Endothelial cell of umbilical vein (primary cell): ENCODE data around the gene KLF1. TPM values are rescaled to one million over a fixed set of nuclear protein-coding genes. Genes with fewer than 3 reads are reported as not detected.

Source experiments
- BruUV-seq: library from RNA; stranded (reverse); fragments of 400-500 nt; replicated peaks from 2 replicates; lab custom pipeline; 2021; lab: Mats Ljungman, UMichigan
- CTCF ChIA-PET: fragments of 300-600, 350-600 bp; sonication (Branson Sonifier 250); formaldehyde crosslinking; loops from one replicate; lab custom pipeline; 2021; ENCODE audit warnings: antibody characterized with exemption, inconsistent platforms; lab: Charles Lee
- POLR2A ChIA-PET: fragments of 300-600, 350-600 bp; sonication (Branson Sonifier 250); formaldehyde crosslinking; loops from one replicate; lab custom pipeline; 2021; ENCODE audit warnings: antibody characterized with exemption, inconsistent platforms; lab: Charles Lee
- DNase-seq: peaks from one replicate; pipeline ENCODE4 v3.0.0-alpha.2; 2011; ENCODE audit warnings: low read depth, low spot score
- FAIRE-seq: peaks from 2 replicates; lab custom pipeline; 2011; peaks lifted over from hg19 to GRCh38; lab: Jason Lieb, UNC
- H2AFZ ChIP-seq: 2 replicates; pipeline ENCODE4 v1.6.0; 2012; ENCODE audit warnings: low read depth, low read length, control low read depth, inconsistent platforms
- H3K27ac ChIP-seq: 2 replicates; pipeline ENCODE4 v1.5.1; 2011; ENCODE audit warnings: low read depth, mild to moderate bottlenecking, control low read depth, low read length, moderate library complexity; ENCODE audit not compliant: insufficient read depth
- H3K27me3 ChIP-seq, 2 experiments: 2 replicates each; pipeline versions ENCODE4 v1.6.0 to v1.6.1; 2011; ENCODE audit warnings: low read length in 2 of 2, mixed read lengths in 1 of 2; ENCODE audit not compliant: control insufficient read depth in 2 of 2, insufficient read depth in 2 of 2
- H3K36me3 ChIP-seq, 2 experiments: 2 replicates in 1 of 2; 3 replicates in 1 of 2; pipeline ENCODE4 v1.5.1; 2011; ENCODE audit warnings: low read length in 2 of 2, mild to moderate bottlenecking in 1 of 2, moderate library complexity in 1 of 2; ENCODE audit not compliant: control insufficient read depth in 2 of 2, insufficient read depth in 2 of 2; ENCODE audit errors: extremely low read depth in 1 of 2
- H3K4me1 ChIP-seq: 3 replicates; pipeline ENCODE4 v1.5.1; 2011; ENCODE audit warnings: mild to moderate bottlenecking, low read length; ENCODE audit not compliant: control insufficient read depth, insufficient read depth; ENCODE audit errors: extremely low read depth
- H3K4me2 ChIP-seq: 2 replicates; pipeline ENCODE4 v1.6.1; 2011; ENCODE audit warnings: low read length, control low read depth, mixed read lengths; ENCODE audit not compliant: insufficient read depth
- H3K4me3 ChIP-seq, 3 experiments: fragments of 200-600 bp in 1 of 3; sonication (generic), shearing (Covaris generic) in 1 of 3; replicated peaks in 1 of 3; 2 replicates each; pipeline ENCODE4 v1.5.1; 2011 to 2016; ENCODE audit warnings: control low read depth in 3 of 3, low read length in 3 of 3, mild to moderate bottlenecking in 2 of 3, inconsistent platforms in 1 of 3, low read depth in 1 of 3, moderate library complexity in 1 of 3; ENCODE audit not compliant: insufficient read depth in 1 of 3
- H3K79me2 ChIP-seq: 2 replicates; pipeline ENCODE4 v1.6.0; 2012; ENCODE audit warnings: low read length, inconsistent platforms; ENCODE audit not compliant: control insufficient read depth, insufficient read depth
- H3K9ac ChIP-seq: replicated peaks from 2 replicates; pipeline ENCODE3; 2011; ENCODE audit warnings: low read length, control low read depth; ENCODE audit not compliant: insufficient read depth; ENCODE audit errors: extremely low read depth
- H3K9me1 ChIP-seq: replicated peaks from 3 replicates; pipeline ENCODE4 v1.6.0; 2011; ENCODE audit warnings: mild to moderate bottlenecking, low read length; ENCODE audit not compliant: control insufficient read depth, insufficient read depth; ENCODE audit errors: extremely low read depth
- H3K9me3 ChIP-seq: replicated peaks from 2 replicates; pipeline ENCODE4 v1.5.1; 2012; ENCODE audit warnings: low read length, inconsistent platforms; ENCODE audit not compliant: control insufficient read depth, insufficient read depth
- H4K20me1 ChIP-seq: replicated peaks from 2 replicates; pipeline ENCODE3; 2011; ENCODE audit warnings: mild to moderate bottlenecking, low read length; ENCODE audit not compliant: control insufficient read depth, insufficient read depth; ENCODE audit errors: extremely low read depth
- CTCF ChIP-seq, 2 donors: IDR thresholded peaks; 1 replicate in 1 of 2; 2 replicates in 1 of 2; pipeline ENCODE4 v1.5.1; 2011; ENCODE audit warnings: low read length in 2 of 2, mild to moderate bottlenecking in 2 of 2, moderate library complexity in 2 of 2, control low read depth in 1 of 2, inconsistent platforms in 1 of 2, low read depth in 1 of 2; ENCODE audit not compliant: insufficient read depth in 1 of 2; ENCODE audit errors: extremely low read depth in 1 of 2
- EZH2 ChIP-seq: IDR thresholded peaks from 2 replicates; pipeline ENCODE4 v1.6.1; 2012; ENCODE audit warnings: borderline replicate concordance, low read depth, mild to moderate bottlenecking, moderate library complexity, low read length, inconsistent platforms; ENCODE audit not compliant: severe bottlenecking
- FOS ChIP-seq: IDR thresholded peaks from 2 replicates; pipeline ENCODE4 v1.6.1; 2011; ENCODE audit warnings: mild to moderate bottlenecking, low read length, moderate library complexity, borderline replicate concordance; ENCODE audit not compliant: insufficient read depth
- JUN ChIP-seq: IDR thresholded peaks from 2 replicates; pipeline ENCODE4 v1.6.1; 2011; ENCODE audit warnings: borderline replicate concordance, low read depth; ENCODE audit not compliant: insufficient read length, insufficient read depth
- MYC ChIP-seq: IDR thresholded peaks from one replicate; pipeline ENCODE4 v1.6.1; 2011; ENCODE audit warnings: mild to moderate bottlenecking, low read depth, low read length
- POLR2A ChIP-seq: IDR thresholded peaks from 2 replicates; pipeline ENCODE4 v1.6.1; 2012; ENCODE audit warnings: low read depth, mild to moderate bottlenecking, control low read depth, low read length
- POLR2AphosphoS5 ChIP-seq: IDR thresholded peaks from 2 replicates; pipeline ENCODE4 v1.6.1; 2012; ENCODE audit warnings: low read depth, mild to moderate bottlenecking, control low read depth, low read length, moderate library complexity; ENCODE audit not compliant: insufficient read depth
- dilution Hi-C: fragments of 300-500 bp; cut with MboI; formaldehyde crosslinking; loops from one replicate; pipeline ENCODE4 v1.15.0; 2019; ENCODE audit warnings: low sequenced_read_pairs; ENCODE audit not compliant: extremely low pct_ligation_motif_present
- intact Hi-C: fragments of 100-400 bp; cut with micrococcal nuclease; formaldehyde crosslinking; loops from one replicate; pipeline ENCODE4 v1.10.0; 2022
- polyA plus RNA-seq, 4 experiments: library from polyadenylated mRNA; depleted of rRNA in 3 of 4; stranded (reverse) in 3 of 4; unstranded in 1 of 4; fragments of >200 nt; gene quantifications; 2 replicates each; pipeline versions ENCODE4 v1.2.1 to v1.2.3, GENCODE V29; 2011 to 2012; ENCODE audit warnings: missing spikeins in 1 of 4
- total RNA-seq: library from RNA; stranded (reverse); gene quantifications from 2 replicates; pipeline ENCODE4 v1.2.3, GENCODE V29; 2021
- TF ChIP-seq, protein P1 (sequence below): IDR thresholded peaks from 2 replicates; pipeline ENCODE4 v1.6.1; 2011; ENCODE audit not compliant: insufficient read depth, insufficient read length

The KLF1 gene
- total and polyA plus RNA-seq, 2 donors (not counting 3 experiments of a cell fraction or from before 2014, with no cell fraction given) = not detected

- Histone ChIP-seq H3K27ac (no peak overlapping the region), H3K27me3 (no peaks in the 10 kb centered on the region), H3K9me3 (no peaks in the 10 kb centered on the region), H2AFZ (peak overlapping the region; percentile 96), H3K4me1 (peaks cover 2% of the 10 kb centered on the region), H3K4me3 (peak overlapping the region in 2 of 3 experiments; percentile 7 to 30), H4K20me1 (no peaks in the 10 kb centered on the region), H3K9me1 (no peaks in the 10 kb centered on the region), H3K79me2 (no peaks in the 10 kb centered on the region), H3K9ac (no peak overlapping the region), H3K36me3 (no peaks in the 10 kb centered on the region), H3K4me2 (peak overlapping the region; percentile 80)
- CTCF ChIA-PET = no interaction called here
- FAIRE-seq (peak; percentile 81), DNase-seq (peak; percentile 73)
- POLR2A ChIA-PET = no interaction called here
- dilution Hi-C loops = no loop called here
- intact Hi-C loops = no loop called here
- TF ChIP-seq MYC = no peak
- TF ChIP-seq FOS = no peak
- TF ChIP-seq JUN = no peak
- no peak for TF ChIP-seq POLR2AphosphoS5
- TF ChIP-seq CTCF (IDR thresholded peaks at IDR 0.05; ENCODE audit: extremely low read depth in 1 of 2, insufficient read depth in 1 of 2, low read depth in 1 of 2, low read length in 2 of 2) = no peak
- TF ChIP-seq POLR2A = no peak
- TF ChIP-seq, protein P1, sequence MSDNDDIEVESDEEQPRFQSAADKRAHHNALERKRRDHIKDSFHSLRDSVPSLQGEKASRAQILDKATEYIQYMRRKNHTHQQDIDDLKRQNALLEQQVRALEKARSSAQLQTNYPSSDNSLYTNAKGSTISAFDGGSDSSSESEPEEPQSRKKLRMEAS = no peak
- no peak for TF ChIP-seq EZH2
- BruUV-seq = no TSS peak
These were observed 19.6 kb downstream of the KLF1 start for GRCh38 chr19:12867120-12868099.
